ENCODE results near the gene DEPDC1B.

- no peak for TF ChIP-seq CTCF (conservative IDR thresholded peaks at IDR 0.05; ENCODE audit: low read depth, low read length)
- TF ChIP-seq EZH2 (IDR thresholded peaks at IDR 0.05; ENCODE audit: borderline replicate concordance, low read depth, low read length, poor library complexity, severe bottlenecking) = no peak
Observed at GRCh38 chr5:60578315-60578714, 121.7 kb downstream of the DEPDC1B start.
